GM23248 (cell line): Measurements from ENCODE around the gene SLFN12L.

ENCODE experiments used
- EZH2 ChIP-seq: fragments of 200-600 bp; sonication (generic); IDR thresholded peaks from 2 replicates; pipeline ENCODE4 v1.6.1; 2018; ENCODE audit warnings: antibody characterized with exemption, mild to moderate bottlenecking; ENCODE audit not compliant: insufficient read depth, poor library complexity, severe bottlenecking
- EZH2phosphoT487 ChIP-seq: fragments of 200-600 bp; sonication (generic); IDR thresholded peaks from 2 replicates; pipeline ENCODE4 v1.6.1; 2018; ENCODE audit warnings: antibody characterized with exemption, moderate library complexity, mild to moderate bottlenecking, low read depth; ENCODE audit not compliant: insufficient read depth

- TF ChIP-seq EZH2 = no peak
- no peak for TF ChIP-seq EZH2phosphoT487
Measured at GRCh38 chr17:35432176-35433074, 105.1 kb downstream of the SLFN12L start, which contains the start of gene SLFN12.
